Activated T-cell treated with anti-CD3 and anti-CD28 coated beads, Interleukin-2, amount 50 U/mL, for 72 hours (primary cell): ENCODE data around the gene EIF1AX. TPM values are rescaled to one million over a fixed set of nuclear protein-coding genes. Genes with fewer than 3 reads are reported as not detected.

Source experiments
- ATAC-seq, 2 donors: fragments of 150-1000 bp; cut with Tn5 transposase; replicated peaks in 1 of 2; 2 replicates each; pipeline ENCODE4 v1.10.0; 2021; ENCODE audit warnings: moderate library complexity in 2 of 2, mild to moderate bottlenecking in 1 of 2
- DNase-seq, 2 donors: peaks; one replicate each; pipeline ENCODE4 v3.0.0; 2021 to 2022; ENCODE audit warnings: mixed read lengths in 1 of 2
- H3K27ac Mint-ChIP-seq: one replicate; pipeline ENCODE4 v1.8.0; 2022; ENCODE audit warnings: mild to moderate bottlenecking, moderate library complexity, mixed read lengths
- H3K27me3 Mint-ChIP-seq: one replicate; pipeline ENCODE4 v1.8.0; 2022; ENCODE audit warnings: low read depth, mixed read lengths
- H3K36me3 Mint-ChIP-seq, 2 donors: one replicate each; pipeline ENCODE4 v1.8.0; 2022; ENCODE audit warnings: mixed read lengths in 2 of 2, mild to moderate bottlenecking in 1 of 2; ENCODE audit not compliant: insufficient read depth in 2 of 2
- H3K4me1 Mint-ChIP-seq: one replicate; pipeline ENCODE4 v1.8.0; 2022; ENCODE audit warnings: low read depth, mixed read lengths
- H3K4me3 Mint-ChIP-seq, 2 donors: one replicate each; pipeline ENCODE4 v1.8.0; 2022; ENCODE audit warnings: mild to moderate bottlenecking in 2 of 2, mixed read lengths in 2 of 2, moderate library complexity in 2 of 2
- H3K9me3 Mint-ChIP-seq, 2 donors: one replicate each; pipeline ENCODE4 v1.8.0; 2022; ENCODE audit warnings: mixed read lengths in 2 of 2
- total RNA-seq, 2 donors: library from RNA; stranded (reverse); gene quantifications; one replicate each; pipeline ENCODE4 v1.2.3, GENCODE V29; 2022

The EIF1AX gene
- total RNA-seq, 2 donors from 2014 or later = 66.1 to 117 TPM

DNA sequence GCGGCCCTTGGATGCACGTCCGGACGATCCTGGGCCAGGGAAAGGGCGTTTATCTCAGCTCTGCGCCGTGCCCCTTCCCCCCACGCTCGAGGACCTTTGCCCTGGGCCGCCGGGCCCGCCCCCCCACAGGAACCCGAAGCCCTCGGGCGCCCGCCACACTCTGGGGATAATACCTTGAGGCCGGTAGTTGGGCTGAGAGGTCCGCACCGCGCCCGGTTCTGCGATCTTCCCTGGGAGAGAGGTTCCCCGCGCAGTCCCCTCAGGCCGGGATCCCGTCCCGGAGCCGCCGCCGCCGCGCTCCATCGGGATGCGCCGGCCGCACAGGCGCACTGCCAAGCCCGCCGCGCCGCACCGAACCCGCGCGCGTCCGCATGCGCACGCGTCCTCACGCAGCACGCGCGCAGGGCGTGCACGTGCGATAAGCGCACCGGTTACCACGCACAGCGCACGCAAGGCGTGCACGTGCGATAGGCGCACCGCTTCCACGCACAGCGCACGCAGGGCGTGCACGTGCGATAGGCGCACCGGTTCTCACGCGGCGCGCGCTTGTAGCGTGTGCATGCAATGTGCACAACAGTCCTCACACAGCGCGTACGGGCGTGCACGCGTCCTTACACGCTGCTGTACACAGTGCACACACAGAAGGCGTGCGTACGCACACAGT is 24.9 kb downstream of the EIF1AX start, which contains the start of gene MAP7D2:
Gene MAP7D2 (minus strand): TSS at position 331 of the 664 bp plus-strand sequence. CDS start 28 bp downstream, at position 303.
- peak within 1 kb of the TSS; percentile 54 to 66 for H3K4me3 Mint-ChIP-seq
- peaks cover 0 to 2% of the 10 kb centered on the region in 2 donors for H3K36me3 Mint-ChIP-seq
- DNase-seq (no peak), ATAC-seq (peak; percentile 30 to 40)
- H3K27me3 Mint-ChIP-seq = peaks cover 27% of the 10 kb centered on the region
- H3K27ac Mint-ChIP-seq = no peak within 1 kb of the TSS
- H3K9me3 Mint-ChIP-seq = no peaks in the 10 kb centered on the region
- peaks cover 19% of the 10 kb centered on the region for H3K4me1 Mint-ChIP-seq

GRCh38 chrX:20116087-20116576 is 25.5 kb downstream of the EIF1AX start:
- ATAC-seq (peak; percentile 15 to 35), DNase-seq (no peak)
- peaks cover 27% of the 10 kb centered on the region for H3K27me3 Mint-ChIP-seq
- no peak overlapping the region for H3K27ac Mint-ChIP-seq
- peaks cover 0 to 2% of the 10 kb centered on the region in 2 donors for H3K36me3 Mint-ChIP-seq
- peaks cover 19% of the 10 kb centered on the region for H3K4me1 Mint-ChIP-seq
- H3K9me3 Mint-ChIP-seq = no peaks in the 10 kb centered on the region
- peak overlapping the region; percentile 54 to 66 for H3K4me3 Mint-ChIP-seq

GRCh38 chrX:20112022-20112774 is 29.4 kb downstream of the EIF1AX start:
- Mint-ChIP-seq H3K27ac (no peak overlapping the region), H3K9me3 (no peaks in the 10 kb centered on the region), H3K27me3 (peaks cover 25% of the 10 kb centered on the region), H3K4me3 (no peak overlapping the region), H3K36me3 (peaks cover 0 to under 1% of the 10 kb centered on the region in 2 donors), H3K4me1 (peaks cover 14% of the 10 kb centered on the region)
- no peak for DNase-seq
- ATAC-seq = no peak

DNA sequence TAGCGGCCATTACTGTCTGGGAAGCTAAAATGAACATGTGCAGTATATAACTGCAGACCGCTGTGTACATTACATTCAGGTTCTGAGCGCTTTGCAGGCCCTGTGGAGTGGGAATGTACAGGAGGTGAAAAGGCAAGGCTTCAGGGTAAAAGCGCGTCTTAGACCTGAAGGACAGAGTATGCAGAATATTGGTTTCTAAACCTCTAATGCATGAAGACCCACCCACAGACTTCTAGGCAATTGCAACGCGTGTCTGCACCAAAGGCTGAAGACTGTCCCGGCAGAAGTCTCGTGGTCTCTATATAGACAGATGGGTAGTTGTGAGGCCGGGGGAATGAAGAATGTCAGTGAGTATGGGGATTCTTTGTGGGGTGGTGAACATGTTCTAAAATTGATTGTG is 30.4 kb downstream of the EIF1AX start:
- Mint-ChIP-seq H3K27ac (no peak overlapping the region), H3K36me3 (no peaks in the 10 kb centered on the region), H3K9me3 (no peaks in the 10 kb centered on the region), H3K4me1 (peaks cover 14% of the 10 kb centered on the region), H3K27me3 (peaks cover 21% of the 10 kb centered on the region), H3K4me3 (no peak overlapping the region)
- ATAC-seq = no peak
- no peak for DNase-seq

DNA sequence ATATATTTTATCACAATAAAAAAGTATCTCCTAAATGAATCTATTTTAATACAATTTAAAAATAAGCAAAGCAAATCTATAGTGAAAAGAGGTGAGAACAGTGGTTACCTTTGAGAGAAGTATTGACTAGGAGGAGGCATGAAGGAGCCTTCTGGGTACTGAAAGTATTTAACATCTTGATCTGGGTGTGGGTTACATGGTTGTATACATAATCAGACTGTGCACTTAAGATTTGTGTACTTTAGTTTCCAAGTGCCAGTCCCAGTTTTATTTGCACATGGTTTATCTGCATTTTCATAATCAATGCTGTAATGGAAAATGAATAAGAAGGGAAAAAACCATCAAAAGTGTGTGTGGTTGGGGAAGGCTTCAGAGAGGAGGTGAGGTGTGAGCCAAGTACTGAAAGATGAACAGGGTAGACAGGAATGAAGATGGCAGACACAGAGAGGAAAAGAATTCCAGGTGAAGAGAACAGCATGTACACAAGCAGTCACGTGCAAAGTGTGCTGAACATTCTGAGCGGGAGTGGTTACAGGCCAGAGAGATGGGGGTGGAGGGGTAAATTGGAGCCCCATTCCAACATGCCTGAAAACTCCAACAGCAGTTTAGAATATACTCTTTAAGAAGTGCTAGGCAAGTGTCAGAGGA is 39.6 kb downstream of the EIF1AX start:
- peaks cover 18% of the 10 kb centered on the region for H3K4me1 Mint-ChIP-seq

GRCh38 chrX:20091499-20091898 is 50.1 kb downstream of the EIF1AX start:
- H3K4me1 Mint-ChIP-seq = no peaks in the 10 kb centered on the region
- no peak for ATAC-seq
- H3K36me3 Mint-ChIP-seq = no peaks in the 10 kb centered on the region

More for the DNA sequence above, 39.6 kb downstream of the EIF1AX start:
- H3K4me3 Mint-ChIP-seq = no peak overlapping the region
- no peaks in the 10 kb centered on the region for H3K9me3 Mint-ChIP-seq
- DNase-seq (no peak), ATAC-seq (no peak)
- no peak overlapping the region for H3K27ac Mint-ChIP-seq
- H3K27me3 Mint-ChIP-seq = no peaks in the 10 kb centered on the region
- no peaks in the 10 kb centered on the region for H3K36me3 Mint-ChIP-seq

GRCh38 chrX:20089845-20090244 is 51.8 kb downstream of the EIF1AX start:
- Mint-ChIP-seq H3K27ac (no peak overlapping the region), H3K4me1 (no peaks in the 10 kb centered on the region), H3K4me3 (no peak overlapping the region), H3K36me3 (no peaks in the 10 kb centered on the region), H3K9me3 (no peaks in the 10 kb centered on the region), H3K27me3 (peaks cover 10% of the 10 kb centered on the region)
- DNase-seq = no peak
- ATAC-seq = no peak

More at GRCh38 chrX:20091499-20091898, 50.1 kb downstream of the EIF1AX start:
- Mint-ChIP-seq H3K4me3 (no peak overlapping the region), H3K9me3 (no peaks in the 10 kb centered on the region), H3K27me3 (peaks cover 10% of the 10 kb centered on the region), H3K27ac (no peak overlapping the region)
- no peak for DNase-seq

- H3K27me3 Mint-ChIP-seq = no peaks in the 10 kb centered on the region
- H3K27ac Mint-ChIP-seq = no peak overlapping the region
- DNase-seq (no peak), ATAC-seq (no peak)
- H3K4me3 Mint-ChIP-seq = no peak overlapping the region
- no peaks in the 10 kb centered on the region for H3K9me3 Mint-ChIP-seq
- H3K36me3 Mint-ChIP-seq = no peaks in the 10 kb centered on the region
- no peaks in the 10 kb centered on the region for H3K4me1 Mint-ChIP-seq
Measured at GRCh38 chrX:20080277-20080676, 61.4 kb downstream of the EIF1AX start.

Other genes starting within 250 kb of the EIF1AX start
- gene BCLAF3, start 150.8 kb downstream of the EIF1AX start, total RNA-seq = 10 to 100 TPM in 1 of 2 donors, 1 to 10 TPM in 1; 7.7 to 11.8 TPM
- under 1 TPM; 0.12 to 0.96 TPM for gene MAP7D2, start 24.9 kb downstream of the EIF1AX start, total RNA-seq
- gene RPS6KA3, start 125.1 kb upstream of the EIF1AX start, total RNA-seq = 10 to 100 TPM; 49.4 to 54.4 TPM